ENCODE measurements around the gene PIK3C2G. TPM values are rescaled to one million over a fixed set of nuclear protein-coding genes. Genes with fewer than 3 reads are reported as not detected.

Gene PIK3C2G
- polyA plus RNA-seq, 1 of the 3 experiments (the other 2 are of a cell fraction): 0.02 TPM

GRCh38 chr12:18281941-18282340, 20.6 kb downstream of the PIK3C2G start:
- WGBS (ENCODE audit: low lambda C conversion rate): 4% methylated on average over 3 of the region's 3 CpGs
- Histone ChIP-seq H3K4me1 (ENCODE audit: control insufficient read depth in 1 of 2, insufficient read depth in 2 of 2, low read depth in 1 of 2, low read length in 1 of 2) (peaks cover 0 to 8% of the 10 kb centered on the region in 2 experiments; a peak in 2 of 4 replicates), H3K79me2 (ENCODE audit: insufficient read depth) (no peaks in the 10 kb centered on the region), H3F3A (replicated peaks; ENCODE audit: insufficient read depth) (peaks cover 11% of the 10 kb centered on the region), H3K27me3 (ENCODE audit: insufficient read depth) (no peaks in the 10 kb centered on the region), H3K9me2 (0 out of 2 replicates have a peak, but pooled peaks cover 4% of the 10 kb centered on the region), H3K27ac (ENCODE audit: low read depth in 2 of 2, low read length in 1 of 2) (peak overlapping the region; percentile 51 to 90), H3K4me2 (peak overlapping the region; percentile 34; the same call in 1 of the 2 replicates), H4K20me1 (ENCODE audit: insufficient read depth) (no peaks in the 10 kb centered on the region), H3K36me3 (replicated peaks in 1 of 2; ENCODE audit: control insufficient read depth in 1 of 2, insufficient read depth in 2 of 2, low read length in 1 of 2) (no peaks in the 10 kb centered on the region), H3K4me3 (ENCODE audit: low read depth in 2 of 2, low read length in 1 of 2) (0 out of 4 replicates have a peak overlapping the region, but pooled peaks of 1 of the 2 experiments have one; percentile 7), H3K9ac (no peak overlapping the region), H2AFZ (ENCODE audit: low read depth) (no peak overlapping the region), H3K9me3 (0 out of 2 replicates have a peak, but pooled peaks cover 12% of the 10 kb centered on the region)
- CTCF ChIA-PET: no interaction called here
- no peak for DNase-seq
- POLR2A ChIA-PET: interaction anchor here (0.6 kb wide), 1 partner anchor 17 kb away, joined by 3 read pairs; no protein-coding TSS in a partner anchor
- TF ChIP-seq PBX3 (IDR thresholded peaks at IDR 0.05) (peak; percentile 71), NFIC (IDR thresholded peaks at IDR 0.05; ENCODE audit: borderline replicate concordance) (peak; percentile 86), JUND (IDR thresholded peaks at IDR 0.05) (peak; percentile 31), ELF1 (IDR thresholded peaks at IDR 0.05) (no peak), EP300 (IDR thresholded peaks at IDR 0.05; ENCODE audit: borderline replicate concordance in 1 of 2, low read depth in 1 of 2, low read length in 1 of 2) (0 out of 4 replicates have a peak, but pooled peaks of 1 of the 2 experiments have one; percentile 33), FOSL2 (IDR thresholded peaks at IDR 0.05; ENCODE audit: borderline replicate concordance, low read depth) (no peak; the same call in 1 of the 2 replicates), TAF1 (IDR thresholded peaks at IDR 0.05; ENCODE audit: borderline replicate concordance, low read depth, low read length) (no peak)
- TF ChIP-seq, protein P1, sequence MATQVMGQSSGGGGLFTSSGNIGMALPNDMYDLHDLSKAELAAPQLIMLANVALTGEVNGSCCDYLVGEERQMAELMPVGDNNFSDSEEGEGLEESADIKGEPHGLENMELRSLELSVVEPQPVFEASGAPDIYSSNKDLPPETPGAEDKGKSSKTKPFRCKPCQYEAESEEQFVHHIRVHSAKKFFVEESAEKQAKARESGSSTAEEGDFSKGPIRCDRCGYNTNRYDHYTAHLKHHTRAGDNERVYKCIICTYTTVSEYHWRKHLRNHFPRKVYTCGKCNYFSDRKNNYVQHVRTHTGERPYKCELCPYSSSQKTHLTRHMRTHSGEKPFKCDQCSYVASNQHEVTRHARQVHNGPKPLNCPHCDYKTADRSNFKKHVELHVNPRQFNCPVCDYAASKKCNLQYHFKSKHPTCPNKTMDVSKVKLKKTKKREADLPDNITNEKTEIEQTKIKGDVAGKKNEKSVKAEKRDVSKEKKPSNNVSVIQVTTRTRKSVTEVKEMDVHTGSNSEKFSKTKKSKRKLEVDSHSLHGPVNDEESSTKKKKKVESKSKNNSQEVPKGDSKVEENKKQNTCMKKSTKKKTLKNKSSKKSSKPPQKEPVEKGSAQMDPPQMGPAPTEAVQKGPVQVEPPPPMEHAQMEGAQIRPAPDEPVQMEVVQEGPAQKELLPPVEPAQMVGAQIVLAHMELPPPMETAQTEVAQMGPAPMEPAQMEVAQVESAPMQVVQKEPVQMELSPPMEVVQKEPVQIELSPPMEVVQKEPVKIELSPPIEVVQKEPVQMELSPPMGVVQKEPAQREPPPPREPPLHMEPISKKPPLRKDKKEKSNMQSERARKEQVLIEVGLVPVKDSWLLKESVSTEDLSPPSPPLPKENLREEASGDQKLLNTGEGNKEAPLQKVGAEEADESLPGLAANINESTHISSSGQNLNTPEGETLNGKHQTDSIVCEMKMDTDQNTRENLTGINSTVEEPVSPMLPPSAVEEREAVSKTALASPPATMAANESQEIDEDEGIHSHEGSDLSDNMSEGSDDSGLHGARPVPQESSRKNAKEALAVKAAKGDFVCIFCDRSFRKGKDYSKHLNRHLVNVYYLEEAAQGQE (IDR thresholded peaks at IDR 0.05; ENCODE audit: low read depth, low read length): no peak

GRCh38 chr12:18283831-18284230, 22.5 kb downstream of the PIK3C2G start:
- Histone ChIP-seq H3K9me2 (0 out of 2 replicates have a peak, but pooled peaks cover 4% of the 10 kb centered on the region), H4K20me1 (ENCODE audit: insufficient read depth) (no peaks in the 10 kb centered on the region), H2AFZ (ENCODE audit: low read depth) (no peak overlapping the region), H3K27ac (ENCODE audit: low read depth in 2 of 2, low read length in 1 of 2) (peak overlapping the region in 1 of 2 experiments; percentile 90; a peak in 2 of 4 replicates), H3K27me3 (ENCODE audit: insufficient read depth) (no peaks in the 10 kb centered on the region), H3K9ac (no peak overlapping the region), H3K79me2 (ENCODE audit: insufficient read depth) (no peaks in the 10 kb centered on the region), H3K4me2 (no peak overlapping the region), H3K9me3 (0 out of 2 replicates have a peak, but pooled peaks cover 12% of the 10 kb centered on the region), H3K4me3 (ENCODE audit: low read depth in 2 of 2, low read length in 1 of 2) (no peak overlapping the region), H3F3A (replicated peaks; ENCODE audit: insufficient read depth) (peaks cover 7% of the 10 kb centered on the region), H3K36me3 (replicated peaks in 1 of 2; ENCODE audit: control insufficient read depth in 1 of 2, insufficient read depth in 2 of 2, low read length in 1 of 2) (no peaks in the 10 kb centered on the region), H3K4me1 (ENCODE audit: control insufficient read depth in 1 of 2, insufficient read depth in 2 of 2, low read depth in 1 of 2, low read length in 1 of 2) (no peaks in the 10 kb centered on the region; a peak in 2 of 4 replicates)
- DNase-seq: no peak
- CTCF ChIA-PET: interaction anchor here (0.8 kb wide), 1 partner anchor 34 kb away, joined by 3 read pairs; no protein-coding TSS in a partner anchor
- 23% methylated on average over 4 of the region's 4 CpGs for WGBS (ENCODE audit: low lambda C conversion rate)
- POLR2A ChIA-PET: no interaction called here
- no peak for TF ChIP-seq EZH2phosphoT487 (IDR thresholded peaks at IDR 0.05; ENCODE audit: borderline replicate concordance, low read depth)
- TF ChIP-seq, protein P2, sequence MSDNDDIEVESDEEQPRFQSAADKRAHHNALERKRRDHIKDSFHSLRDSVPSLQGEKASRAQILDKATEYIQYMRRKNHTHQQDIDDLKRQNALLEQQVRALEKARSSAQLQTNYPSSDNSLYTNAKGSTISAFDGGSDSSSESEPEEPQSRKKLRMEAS (IDR thresholded peaks at IDR 0.05; ENCODE audit: low read depth): no peak
- TF ChIP-seq ZBTB33 (IDR thresholded peaks at IDR 0.05; ENCODE audit: borderline replicate concordance, low read depth): no peak
- no peak for TF ChIP-seq RCOR1 (IDR thresholded peaks at IDR 0.05; ENCODE audit: low read length)
- no peak for TF ChIP-seq FOSL2 (IDR thresholded peaks at IDR 0.05; ENCODE audit: borderline replicate concordance, low read depth)
- no peak for TF ChIP-seq JUND (IDR thresholded peaks at IDR 0.05)
- TF ChIP-seq, protein P3, sequence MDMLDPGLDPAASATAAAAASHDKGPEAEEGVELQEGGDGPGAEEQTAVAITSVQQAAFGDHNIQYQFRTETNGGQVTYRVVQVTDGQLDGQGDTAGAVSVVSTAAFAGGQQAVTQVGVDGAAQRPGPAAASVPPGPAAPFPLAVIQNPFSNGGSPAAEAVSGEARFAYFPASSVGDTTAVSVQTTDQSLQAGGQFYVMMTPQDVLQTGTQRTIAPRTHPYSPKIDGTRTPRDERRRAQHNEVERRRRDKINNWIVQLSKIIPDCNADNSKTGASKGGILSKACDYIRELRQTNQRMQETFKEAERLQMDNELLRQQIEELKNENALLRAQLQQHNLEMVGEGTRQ (IDR thresholded peaks at IDR 0.05; ENCODE audit: borderline replicate concordance, low read depth, low read length): no peak
- TF ChIP-seq MXI1 (IDR thresholded peaks at IDR 0.05; ENCODE audit: low read depth, low read length): no peak
- TF ChIP-seq GABPA (IDR thresholded peaks at IDR 0.05; ENCODE audit: low read depth): no peak
- TF ChIP-seq RXRA (IDR thresholded peaks at IDR 0.05; ENCODE audit: borderline replicate concordance, low read depth): no peak
- TF ChIP-seq NRF1 (IDR thresholded peaks at IDR 0.05; ENCODE audit: low read depth, low read length): no peak
- TF ChIP-seq, protein P4, sequence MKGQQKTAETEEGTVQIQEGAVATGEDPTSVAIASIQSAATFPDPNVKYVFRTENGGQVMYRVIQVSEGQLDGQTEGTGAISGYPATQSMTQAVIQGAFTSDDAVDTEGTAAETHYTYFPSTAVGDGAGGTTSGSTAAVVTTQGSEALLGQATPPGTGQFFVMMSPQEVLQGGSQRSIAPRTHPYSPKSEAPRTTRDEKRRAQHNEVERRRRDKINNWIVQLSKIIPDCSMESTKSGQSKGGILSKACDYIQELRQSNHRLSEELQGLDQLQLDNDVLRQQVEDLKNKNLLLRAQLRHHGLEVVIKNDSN (IDR thresholded peaks at IDR 0.05; ENCODE audit: borderline replicate concordance, low read depth): no peak

All from SK-N-SH (cell line).